ENCODE data around the gene MYBPC2. TPM values are rescaled to one million over a fixed set of nuclear protein-coding genes. Genes with fewer than 3 reads are reported as not detected.
"Not testable (repeated sequence)": the region's sequence is repeated elsewhere in the genome, so short reads cannot be mapped to it uniquely, and the experiment has no call there.

Gene MYBPC2
- total RNA-seq, 1 donor = not detected

DNA sequence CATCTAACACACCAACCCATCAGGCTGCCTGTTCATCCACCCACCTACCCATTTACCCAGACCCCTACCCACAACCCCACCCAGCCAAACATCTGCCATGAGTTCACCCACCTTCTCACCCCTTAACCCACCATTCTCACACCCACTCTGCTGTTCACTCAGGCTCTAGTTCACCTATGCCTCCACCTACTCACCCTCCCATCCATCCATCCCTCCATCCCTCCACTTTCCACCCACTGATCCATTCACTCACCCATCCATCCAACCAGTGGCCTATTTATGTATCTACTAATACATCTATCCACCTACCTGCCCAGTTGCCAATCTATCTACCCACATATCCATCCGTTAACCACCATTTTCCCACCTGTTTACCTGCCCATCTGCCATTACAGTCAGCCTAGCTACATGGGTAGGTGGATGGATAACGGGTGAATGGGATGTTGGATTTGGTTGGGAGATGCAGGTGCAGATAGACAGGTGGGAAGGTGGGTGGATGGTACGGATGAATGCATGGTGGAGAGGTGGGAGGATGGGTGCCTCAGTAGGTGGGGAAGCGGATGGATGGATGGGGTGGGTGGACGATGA lies 5.3 kb downstream of the MYBPC2 start:
- no peak for DNase-seq (ENCODE audit: low read depth)
- TF ChIP-seq CTCF (IDR thresholded peaks at IDR 0.05; ENCODE audit: insufficient read depth, low read length) = no peak

GRCh38 chr19:50439130-50439529 lies 6.4 kb downstream of the MYBPC2 start:
- H3K4me3 ChIP-seq (ENCODE audit: low read depth, low read length); DNase-seq (ENCODE audit: low read depth): not testable (repeated sequence)

More for the DNA sequence above, 5.3 kb downstream of the MYBPC2 start:
- no peak overlapping the region for H3K4me3 ChIP-seq (ENCODE audit: low read depth, low read length)

- no peak for TF ChIP-seq CTCF (IDR thresholded peaks at IDR 0.05; ENCODE audit: insufficient read depth, low read length)
- DNase-seq (ENCODE audit: low read depth) = no peak
- H3K4me3 ChIP-seq (ENCODE audit: low read depth, low read length) = no peak overlapping the region
These were observed 11.4 kb downstream of the MYBPC2 start for GRCh38 chr19:50444059-50444458.

DNA sequence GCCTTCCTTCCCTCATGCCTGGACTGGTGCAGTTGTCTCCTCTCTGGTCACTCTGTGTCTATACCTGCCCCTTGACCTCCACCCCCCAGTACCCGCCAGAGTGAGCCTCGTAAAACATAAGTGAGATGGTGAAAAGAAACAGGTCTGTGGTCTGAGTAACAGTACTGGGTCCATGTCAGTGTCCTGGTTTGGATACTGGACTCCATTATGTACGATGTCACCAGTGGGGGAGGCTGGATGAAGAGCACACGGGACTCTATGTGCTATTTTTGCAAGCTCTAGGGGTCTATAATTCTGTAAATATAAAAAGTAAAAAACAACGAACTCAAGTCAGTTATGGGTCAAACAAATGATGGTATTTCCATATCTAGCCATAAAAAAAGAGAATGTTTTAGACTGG lies 14.4 kb downstream of the MYBPC2 start:
- no peak for DNase-seq (ENCODE audit: low read depth)
- TF ChIP-seq CTCF (IDR thresholded peaks at IDR 0.05; ENCODE audit: insufficient read depth, low read length) = no peak

DNA sequence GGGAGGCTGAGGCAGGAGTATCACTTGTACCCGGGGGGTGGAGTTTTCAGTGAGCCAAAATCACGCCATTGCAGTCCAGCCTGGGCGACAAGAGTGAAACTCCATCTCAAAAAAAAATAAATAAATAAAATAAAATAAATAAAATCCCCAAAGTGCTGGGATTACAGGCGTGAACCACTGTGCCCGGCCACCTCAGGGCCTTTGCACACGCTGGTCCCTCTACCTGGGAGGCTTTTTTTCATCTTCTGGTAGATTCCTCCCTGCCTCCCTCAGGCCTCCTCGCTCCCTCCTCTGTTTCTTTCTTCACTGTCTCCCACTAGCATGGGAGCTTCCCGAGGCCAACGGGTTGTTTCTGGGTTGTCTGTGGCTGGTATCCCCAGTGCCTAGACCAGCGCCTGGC lies 15.1 kb downstream of the MYBPC2 start:
- no peak for DNase-seq (ENCODE audit: low read depth)
- TF ChIP-seq CTCF (IDR thresholded peaks at IDR 0.05; ENCODE audit: insufficient read depth, low read length) = no peak
- H3K4me3 ChIP-seq (ENCODE audit: low read depth, low read length) = no peak overlapping the region

More for the DNA sequence above, 14.4 kb downstream of the MYBPC2 start:
- H3K4me3 ChIP-seq (ENCODE audit: low read depth, low read length) = no peak overlapping the region

DNA sequence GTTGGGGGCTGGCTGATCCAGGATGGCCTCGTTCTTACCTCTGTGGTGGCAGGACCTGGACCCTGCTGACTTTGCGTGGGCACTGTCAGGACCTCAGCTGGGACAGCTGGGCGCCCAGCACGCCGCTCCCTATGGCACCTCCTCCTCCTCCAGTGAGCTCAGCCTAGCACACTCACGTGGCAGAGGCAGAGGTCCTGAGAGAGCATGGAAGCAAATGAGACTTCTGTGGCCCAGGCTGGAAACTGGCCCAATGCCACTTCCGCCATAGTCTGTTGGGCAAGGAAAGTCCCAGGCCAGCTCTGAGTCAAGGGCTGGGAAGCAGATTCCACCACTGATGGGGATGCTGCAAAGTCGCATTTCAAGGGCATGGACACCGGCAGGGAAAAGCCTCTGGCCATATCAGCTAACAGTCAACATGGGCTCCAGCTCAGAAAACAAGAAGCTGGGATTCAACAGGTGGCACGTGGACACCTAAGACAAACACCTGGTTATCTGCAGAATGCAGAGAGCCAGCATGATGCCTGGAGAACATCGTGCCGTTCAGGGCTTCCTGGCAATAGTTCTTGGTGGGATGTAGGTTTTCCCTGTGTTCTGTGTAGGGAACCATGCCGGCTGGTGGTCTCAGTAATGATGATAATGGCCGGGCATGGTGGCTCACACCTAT lies 16.7 kb downstream of the MYBPC2 start:
- DNase-seq (ENCODE audit: low read depth) = no peak
- no peak for TF ChIP-seq CTCF (IDR thresholded peaks at IDR 0.05; ENCODE audit: insufficient read depth, low read length)
- H3K4me3 ChIP-seq (ENCODE audit: low read depth, low read length) = no peak overlapping the region

DNA sequence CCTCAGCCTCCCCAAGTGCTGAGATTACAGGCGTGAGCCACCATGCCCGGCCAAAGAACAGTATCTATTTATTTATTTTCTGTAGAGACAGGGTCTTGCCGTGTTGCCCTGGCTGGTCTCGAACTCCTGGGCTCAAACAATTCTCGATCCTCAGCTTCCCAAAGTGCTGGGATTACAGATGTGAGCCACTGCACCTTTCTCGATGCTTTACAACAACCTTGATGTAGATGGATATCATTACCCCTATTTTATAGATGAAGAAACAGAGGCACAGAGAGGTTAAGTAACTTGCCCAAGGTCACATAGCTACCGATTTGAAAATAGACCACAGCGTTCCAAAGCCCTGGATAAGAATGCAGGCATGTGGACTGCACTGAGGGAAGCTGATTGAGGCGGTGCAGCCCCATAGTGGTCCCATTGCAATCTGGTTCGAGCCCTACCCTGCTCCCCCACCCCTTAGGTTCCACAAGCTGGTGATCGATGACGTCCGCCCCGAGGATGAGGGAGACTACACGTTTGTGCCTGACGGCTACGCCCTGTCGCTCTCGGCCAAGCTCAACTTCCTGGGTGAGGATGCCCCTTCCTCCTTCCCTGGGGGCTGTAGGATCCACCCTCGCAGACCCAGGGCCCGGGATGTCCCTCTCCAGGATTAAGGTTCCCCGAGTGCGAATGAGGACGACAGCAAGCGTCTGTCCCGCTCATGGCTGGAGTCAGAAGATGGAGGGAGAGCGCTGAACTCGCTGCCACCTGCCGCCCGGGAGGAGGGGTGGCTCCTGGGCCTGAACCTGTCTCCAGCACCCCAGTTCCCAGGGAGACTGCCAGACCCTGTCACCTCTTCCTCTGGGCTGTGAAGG lies 17.9 kb downstream of the MYBPC2 start:
- H3K4me3 ChIP-seq (ENCODE audit: low read depth, low read length) = no peak overlapping the region
- no peak for TF ChIP-seq CTCF (IDR thresholded peaks at IDR 0.05; ENCODE audit: insufficient read depth, low read length)
- no peak for DNase-seq (ENCODE audit: low read depth)
